Keratinocyte (primary cell): ENCODE measurements around the gene ZNF100. TPM values are rescaled to one million over a fixed set of nuclear protein-coding genes. Genes with fewer than 3 reads are reported as not detected.
"Not testable (repeated sequence)": the region's sequence is repeated elsewhere in the genome, so short reads cannot be mapped to it uniquely, and the experiment has no call there.

ENCODE experiments used
- DNase-seq: peaks from one replicate; pipeline ENCODE4 v3.0.0-alpha.2; 2011; ENCODE audit warnings: low read depth, missing footprints, low spot score
- FAIRE-seq: peaks from 2 replicates; lab custom pipeline; 2011; peaks lifted over from hg19 to GRCh38; lab: Jason Lieb, UNC
- H2AFZ ChIP-seq: 2 replicates; pipeline ENCODE4 v1.6.0; 2012; ENCODE audit warnings: low read length, control low read depth, inconsistent platforms; ENCODE audit not compliant: control insufficient read depth
- H3K27ac ChIP-seq: 2 replicates; pipeline ENCODE4 v1.5.1; 2011; ENCODE audit warnings: low read length; ENCODE audit not compliant: control insufficient read depth, insufficient read depth
- H3K27me3 ChIP-seq: 3 replicates; pipeline ENCODE4 v1.6.0; 2011; ENCODE audit warnings: low read length; ENCODE audit not compliant: control insufficient read depth, insufficient read depth; ENCODE audit errors: extremely low read depth
- H3K36me3 ChIP-seq, 2 experiments: 2 replicates in 1 of 2; 3 replicates in 1 of 2; pipeline ENCODE4 v1.5.1; 2011; ENCODE audit warnings: low read length in 2 of 2, mild to moderate bottlenecking in 1 of 2; ENCODE audit not compliant: control insufficient read depth in 2 of 2, insufficient read depth in 2 of 2; ENCODE audit errors: extremely low read depth in 1 of 2
- H3K4me1 ChIP-seq: 3 replicates; pipeline ENCODE4 v1.5.1; 2011; ENCODE audit warnings: low read length; ENCODE audit not compliant: control insufficient read depth, insufficient read depth; ENCODE audit errors: extremely low read depth
- H3K4me2 ChIP-seq: 3 replicates; pipeline ENCODE4 v1.6.0; 2011; ENCODE audit warnings: low read depth, low read length; ENCODE audit not compliant: control insufficient read depth, insufficient read depth; ENCODE audit errors: extremely low read depth
- H3K4me3 ChIP-seq, 3 experiments: fragments of 200-600 bp in 1 of 3; sonication (generic) in 1 of 3; 2 replicates in 2 of 3; 3 replicates in 1 of 3; pipeline ENCODE4 v1.5.1; 2011 to 2016; ENCODE audit warnings: low read length in 3 of 3, mild to moderate bottlenecking in 3 of 3, control low read depth in 2 of 3, inconsistent platforms in 1 of 3, low read depth in 1 of 3, mixed read lengths in 1 of 3, mixed run types in 1 of 3, moderate library complexity in 1 of 3; ENCODE audit not compliant: control insufficient read depth in 2 of 3, insufficient read depth in 2 of 3; ENCODE audit errors: extremely low read depth in 1 of 3
- H3K79me2 ChIP-seq: 2 replicates; pipeline ENCODE4 v1.6.0; 2012; ENCODE audit warnings: low read length; ENCODE audit not compliant: control insufficient read depth, insufficient read depth
- H3K9ac ChIP-seq: 3 replicates; pipeline ENCODE4 v1.6.0; 2011; ENCODE audit warnings: low read length; ENCODE audit not compliant: control insufficient read depth, insufficient read depth; ENCODE audit errors: extremely low read depth
- H3K9me1 ChIP-seq: 3 replicates; pipeline ENCODE4 v1.6.0; 2011; ENCODE audit warnings: low read length; ENCODE audit not compliant: control insufficient read depth, insufficient read depth; ENCODE audit errors: extremely low read depth
- H3K9me3 ChIP-seq: 2 replicates; pipeline ENCODE4 v1.5.1; 2012; ENCODE audit warnings: low read depth, low read length; ENCODE audit not compliant: control insufficient read depth
- H4K20me1 ChIP-seq: 3 replicates; pipeline ENCODE4 v1.6.0; 2011; ENCODE audit warnings: low read length; ENCODE audit not compliant: control insufficient read depth, insufficient read depth; ENCODE audit errors: extremely low read depth
- CTCF ChIP-seq, 3 experiments: IDR thresholded peaks in 1 of 3; conservative IDR thresholded peaks in 1 of 3; optimal IDR thresholded peaks in 1 of 3; 2 replicates in 2 of 3; 3 replicates in 1 of 3; pipeline versions ENCODE3 to v1.5.1; 2011; ENCODE audit warnings: low read length in 3 of 3, mild to moderate bottlenecking in 3 of 3, moderate library complexity in 2 of 3, control low read depth in 1 of 3, inconsistent platforms in 1 of 3; ENCODE audit not compliant: insufficient read depth in 2 of 3; ENCODE audit errors: extremely low read depth in 1 of 3
- EZH2 ChIP-seq: IDR thresholded peaks from one replicate; pipeline ENCODE4 v1.6.1; 2012; ENCODE audit warnings: inconsistent platforms, mild to moderate bottlenecking, low read length, moderate library complexity
- dilution Hi-C: fragments of 300-500 bp; cut with MboI; formaldehyde crosslinking; loops from one replicate; pipeline ENCODE4 v1.7.0; 2020; ENCODE audit warnings: low sequenced_read_pairs; ENCODE audit not compliant: extremely low pct_ligation_motif_present
- polyA plus RNA-seq, 5 experiments: library from polyadenylated mRNA; depleted of rRNA in 3 of 5; stranded (reverse) in 3 of 5; stranded (forward) in 1 of 5; unstranded in 1 of 5; fragments of >200 nt; gene quantifications; 1 replicate in 1 of 5; 2 replicates in 3 of 5; 3 replicates in 1 of 5; pipeline versions ENCODE4 v1.2.1 to v1.2.3, GENCODE V29; 2011 to 2012; ENCODE audit warnings: missing spikeins in 2 of 5, low read depth in 1 of 5, low replicate concordance in 1 of 5

ZNF100 gene
- polyA plus RNA-seq, 1 donor (not counting 4 experiments of a cell fraction or from before 2014, with no cell fraction given), result 4.7 TPM

GRCh38 chr19:21789466-21790085 is 22.2 kb upstream of the ZNF100 start:
- Histone ChIP-seq H3K4me1 (no peaks in the 10 kb centered on the region), H4K20me1 (no peaks in the 10 kb centered on the region), H3K9me3 (peaks cover 4% of the 10 kb centered on the region), H3K9me1 (no peaks in the 10 kb centered on the region), H3K79me2 (no peaks in the 10 kb centered on the region), H3K36me3 (no peaks in the 10 kb centered on the region), H3K27me3 (no peaks in the 10 kb centered on the region), H2AFZ (no peak overlapping the region), H3K4me2 (no peak overlapping the region), H3K9ac (no peak overlapping the region), H3K4me3 (no peak overlapping the region), H3K27ac (no peak overlapping the region)
- DNase-seq (no peak), FAIRE-seq (no peak)
- dilution Hi-C loops, result no loop called here
- no peak for TF ChIP-seq EZH2
- no peak for TF ChIP-seq CTCF (optimal IDR thresholded peaks at IDR 0.05 in 1 of 3, IDR thresholded peaks at IDR 0.05 in 1 of 3, conservative IDR thresholded peaks at IDR 0.05 in 1 of 3; ENCODE audit: extremely low read depth in 1 of 3, insufficient read depth in 2 of 3, low read length in 3 of 3)

- no peak for FAIRE-seq
- no peaks in the 10 kb centered on the region for H3K9me1 ChIP-seq
- H3K4me2 ChIP-seq, result no peak overlapping the region
- H2AFZ ChIP-seq, result no peak overlapping the region
- TF ChIP-seq CTCF (optimal IDR thresholded peaks at IDR 0.05 in 1 of 3, IDR thresholded peaks at IDR 0.05 in 1 of 3, conservative IDR thresholded peaks at IDR 0.05 in 1 of 3; ENCODE audit: extremely low read depth in 1 of 3, insufficient read depth in 2 of 3, low read length in 3 of 3) (no peak), EZH2 (no peak)
- H3K27ac ChIP-seq, result no peak overlapping the region
- H4K20me1 ChIP-seq, result no peaks in the 10 kb centered on the region
- no peaks in the 10 kb centered on the region for H3K4me1 ChIP-seq
- H3K4me3 ChIP-seq, result no peak overlapping the region
- no peaks in the 10 kb centered on the region for H3K79me2 ChIP-seq
- dilution Hi-C loops, result no loop called here
- no peak for DNase-seq
- H3K9me3 ChIP-seq, result peaks cover 4% of the 10 kb centered on the region
- H3K9ac ChIP-seq, result no peak overlapping the region
- no peaks in the 10 kb centered on the region for H3K27me3 ChIP-seq
- H3K36me3 ChIP-seq, result no peaks in the 10 kb centered on the region
Observed at GRCh38 chr19:21786936-21787335, 19.6 kb upstream of the ZNF100 start.

GRCh38 chr19:21775792-21776191 is 8.4 kb upstream of the ZNF100 start:
- DNase-seq, H3K9ac ChIP-seq, H3K36me3 ChIP-seq, H3K9me3 ChIP-seq, H3K4me3 ChIP-seq, H2AFZ ChIP-seq, H3K27ac ChIP-seq, FAIRE-seq, H4K20me1 ChIP-seq, H3K4me1 ChIP-seq, H3K4me2 ChIP-seq, H3K27me3 ChIP-seq, dilution Hi-C loops, H3K9me1 ChIP-seq, H3K79me2 ChIP-seq: not testable (repeated sequence)

- H4K20me1 ChIP-seq, DNase-seq, FAIRE-seq, dilution Hi-C loops, H3K4me1 ChIP-seq, H3K9me1 ChIP-seq, H3K27me3 ChIP-seq, H3K36me3 ChIP-seq, H3K9me3 ChIP-seq: not testable (repeated sequence)
- Histone ChIP-seq H3K4me2 (peak overlapping the region; percentile 77), H3K27ac (peak overlapping the region; percentile 83), H3K9ac (peak overlapping the region; percentile 93), H3K79me2 (peaks cover 16% of the 10 kb centered on the region), H2AFZ (peak overlapping the region; percentile 99), H3K4me3 (peak overlapping the region; percentile 87 to 93 (median 88))
Observed at GRCh38 chr19:21766705-21767064, 694 bp downstream of the ZNF100 start.
